Neural cell (in vitro differentiated cells): Measurements from ENCODE around the gene CPEB2. TPM values are rescaled to one million over a fixed set of nuclear protein-coding genes. Genes with fewer than 3 reads are reported as not detected.

ENCODE experiments used
- H2AFZ ChIP-seq: fragments of 200-600, 300-800 bp; sonication (generic), shearing (Covaris generic); 2 replicates; pipeline ENCODE4 v1.6.0; 2014; ENCODE audit warnings: low read depth, mild to moderate bottlenecking, antibody characterized with exemption, low read length, moderate library complexity
- H3F3A ChIP-seq: fragments of 200-600 bp; shearing (Covaris generic); 2 replicates; pipeline ENCODE4 v1.6.1; 2016; ENCODE audit warnings: mild to moderate bottlenecking, moderate library complexity, mixed read lengths, antibody characterized with exemption, low read length; ENCODE audit not compliant: insufficient read depth, poor library complexity, severe bottlenecking
- H3K27ac ChIP-seq: fragments of 200-600, 300-800 bp; sonication (generic), shearing (Covaris generic); 2 replicates; pipeline ENCODE4 v1.5.1; 2014; ENCODE audit warnings: mild to moderate bottlenecking, low read length, moderate library complexity
- H3K27me3 ChIP-seq: fragments of 300-800, 200-600 bp; sonication (generic), shearing (Covaris generic); 2 replicates; pipeline ENCODE4 v1.6.0; 2014; ENCODE audit warnings: mild to moderate bottlenecking, low read depth, low read length, moderate library complexity; ENCODE audit not compliant: insufficient read depth
- H3K36me3 ChIP-seq: fragments of 300-800, 200-600 bp; sonication (generic), shearing (Covaris generic); 2 replicates; pipeline ENCODE4 v1.5.1; 2014; ENCODE audit warnings: mild to moderate bottlenecking, antibody characterized with exemption, low read length, moderate library complexity; ENCODE audit not compliant: insufficient read depth
- H3K4me2 ChIP-seq: fragments of 300-800, 200-600 bp; sonication (generic), shearing (Covaris generic); 2 replicates; pipeline ENCODE4 v1.6.0; 2014; ENCODE audit warnings: mild to moderate bottlenecking, low read length
- H3K4me3 ChIP-seq: fragments of 300-800, 200-600 bp; sonication (generic), shearing (Covaris generic); 2 replicates; pipeline ENCODE4 v1.5.1; 2014; ENCODE audit warnings: mild to moderate bottlenecking, low read length, moderate library complexity
- H3K79me2 ChIP-seq: fragments of 200-600 bp; shearing (Covaris generic); replicated peaks from 2 replicates; pipeline ENCODE4 v1.6.0; 2014; ENCODE audit warnings: mild to moderate bottlenecking, low read length, moderate library complexity; ENCODE audit not compliant: insufficient read depth
- H3K9ac ChIP-seq: fragments of 300-800, 200-600 bp; sonication (generic), shearing (Covaris generic); 2 replicates; pipeline ENCODE4 v1.6.1; 2016; ENCODE audit warnings: mild to moderate bottlenecking, low read length, mixed read lengths
- H3K9me2 ChIP-seq: fragments of 200-600 bp; shearing (Covaris generic); 2 replicates; pipeline ENCODE4 v1.6.1; 2016; ENCODE audit warnings: mild to moderate bottlenecking, low read length, mixed read lengths; ENCODE audit not compliant: insufficient read depth
- H3K9me3 ChIP-seq: fragments of 200-600, 300-800 bp; sonication (generic), shearing (Covaris generic); 2 replicates; pipeline ENCODE4 v1.6.1; 2016; ENCODE audit warnings: mild to moderate bottlenecking, mixed run types, low read length, moderate library complexity, mixed read lengths
- H4K20me1 ChIP-seq: fragments of 200-600 bp; shearing (Covaris generic); 2 replicates; pipeline ENCODE4 v1.6.1; 2016; ENCODE audit warnings: mild to moderate bottlenecking, mixed run types; ENCODE audit not compliant: insufficient read depth
- CTCF ChIP-seq: fragments of 450-650 bp; IDR thresholded peaks from 2 replicates; pipeline ENCODE4 v1.5.1; 2014; ENCODE audit warnings: antibody characterized with exemption, mild to moderate bottlenecking, moderate library complexity; ENCODE audit not compliant: poor library complexity, severe bottlenecking
- EP300 ChIP-seq: fragments of 450-650 bp; conservative IDR thresholded peaks from 2 replicates; pipeline ENCODE4 v1.6.1; 2014; ENCODE audit warnings: antibody characterized with exemption, mild to moderate bottlenecking, moderate library complexity; ENCODE audit not compliant: poor library complexity, severe bottlenecking
- EZH2 ChIP-seq: fragments of 200-600, 300-800 bp; shearing (Covaris generic), sonication (generic); IDR thresholded peaks from 2 replicates; pipeline ENCODE4 v1.6.1; 2014; ENCODE audit warnings: antibody characterized with exemption, low read length, borderline replicate concordance, mild to moderate bottlenecking; ENCODE audit not compliant: insufficient read depth, poor library complexity, severe bottlenecking
- MXI1 ChIP-seq: fragments of 450-650 bp; conservative IDR thresholded peaks from 2 replicates; pipeline ENCODE4 v1.6.1; 2014; ENCODE audit warnings: antibody characterized with exemption, mild to moderate bottlenecking; ENCODE audit not compliant: poor library complexity, severe bottlenecking
- POLR2AphosphoS5 ChIP-seq: IDR thresholded peaks from 2 replicates; pipeline ENCODE4 v1.6.1; 2012
- RAD21 ChIP-seq: fragments of 450-650 bp; conservative IDR thresholded peaks from 2 replicates; pipeline ENCODE4 v1.6.1; 2014; ENCODE audit warnings: antibody characterized with exemption, mild to moderate bottlenecking, moderate library complexity
- REST ChIP-seq: IDR thresholded peaks from 2 replicates; pipeline ENCODE4 v1.6.1; 2012; ENCODE audit warnings: borderline replicate concordance
- SMC3 ChIP-seq: fragments of 450-650 bp; conservative IDR thresholded peaks from 2 replicates; pipeline ENCODE4 v1.6.1; 2014; ENCODE audit warnings: antibody characterized with exemption, mild to moderate bottlenecking, moderate library complexity; ENCODE audit not compliant: poor library complexity
- polyA plus RNA-seq: library from polyadenylated mRNA; depleted of rRNA; stranded (reverse); fragments of >200 nt; gene quantifications from 2 replicates; pipeline ENCODE4 v1.2.3, GENCODE V29; 2014

Gene CPEB2
- polyA plus RNA-seq, 1 donor from 2014 or later, result 12.4 TPM

DNA sequence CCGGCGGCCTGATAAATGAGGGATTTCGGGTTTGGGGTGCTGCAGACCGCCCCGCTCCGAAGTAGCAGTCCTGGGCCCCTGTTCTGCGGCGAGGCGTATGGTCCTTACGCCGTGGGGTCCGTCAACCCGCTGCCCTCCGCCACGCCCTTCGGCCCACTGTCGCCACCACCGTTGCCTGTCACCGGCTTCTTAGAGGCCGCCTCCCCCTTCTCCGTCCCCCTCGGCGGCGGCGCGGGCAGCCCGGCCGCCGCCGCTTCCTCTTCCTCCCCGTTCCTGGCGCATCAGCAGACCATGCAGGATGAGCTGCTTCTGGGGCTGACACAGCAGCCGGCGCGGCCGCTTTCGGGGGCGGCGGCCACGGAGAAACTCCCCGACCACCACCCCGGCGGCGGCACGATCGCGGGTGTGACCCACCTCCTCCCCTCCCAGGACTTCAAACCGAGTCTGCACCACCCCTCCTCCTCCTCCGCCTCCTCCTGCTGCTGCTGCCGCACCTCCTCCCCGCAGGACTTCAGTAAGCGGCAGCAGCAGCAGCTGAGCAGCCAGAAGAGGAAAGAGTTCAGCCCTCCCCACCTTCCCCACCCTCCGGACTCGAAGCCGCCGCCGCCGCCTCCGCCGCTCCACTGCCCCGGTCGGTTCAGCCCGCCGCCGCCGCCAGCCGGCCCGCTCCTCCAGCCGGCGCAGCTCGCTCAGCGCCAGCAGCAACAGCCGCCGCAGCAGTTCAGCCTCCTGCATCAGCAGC, 549 bp downstream of the CPEB2 start (continued):
- peak; percentile 34 for TF ChIP-seq SMC3

DNA sequence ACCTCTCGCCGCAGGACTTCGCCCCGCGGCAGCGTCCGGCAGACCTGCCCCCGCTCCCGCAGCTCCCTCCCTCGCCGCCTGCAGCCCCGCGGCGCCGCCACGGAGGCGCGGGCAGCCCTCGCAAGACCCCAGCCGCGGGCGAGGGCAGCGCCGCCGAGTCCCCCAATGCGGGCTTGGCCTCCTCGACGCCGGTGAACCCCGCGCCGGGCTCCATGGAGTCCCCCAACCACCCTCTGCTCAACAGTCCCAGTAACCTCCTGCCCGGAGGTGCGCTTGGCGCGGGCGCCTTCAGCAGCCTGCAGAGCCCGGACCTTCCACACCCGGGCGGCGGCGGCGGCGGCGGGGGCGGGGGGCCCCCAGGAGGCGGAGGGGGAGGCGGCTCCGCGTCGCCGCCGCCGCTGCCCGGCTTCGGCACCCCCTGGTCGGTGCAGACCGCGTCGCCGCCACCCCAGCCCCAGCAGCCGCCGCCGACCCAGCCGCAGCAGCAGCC, 1.2 kb downstream of the CPEB2 start:
- TF ChIP-seq EP300, result no peak
- peak; percentile 31 for TF ChIP-seq MXI1
- no peaks in the 10 kb centered on the region for H3K9me3 ChIP-seq
- peaks cover 36% of the 10 kb centered on the region for H3K79me2 ChIP-seq
- peak overlapping the region; percentile 96 for H3K9ac ChIP-seq
- H3K4me3 ChIP-seq, result peak overlapping the region; percentile 93
- H3K27me3 ChIP-seq, result no peaks in the 10 kb centered on the region
- H3K27ac ChIP-seq, result peak overlapping the region; percentile 96
- no peaks in the 10 kb centered on the region for H4K20me1 ChIP-seq
- H3K36me3 ChIP-seq, result no peaks in the 10 kb centered on the region
- H3F3A ChIP-seq, result no peaks in the 10 kb centered on the region
- no peak overlapping the region for H3K4me2 ChIP-seq
- H3K9me2 ChIP-seq, result no peaks in the 10 kb centered on the region
- no peak overlapping the region for H2AFZ ChIP-seq

DNA sequence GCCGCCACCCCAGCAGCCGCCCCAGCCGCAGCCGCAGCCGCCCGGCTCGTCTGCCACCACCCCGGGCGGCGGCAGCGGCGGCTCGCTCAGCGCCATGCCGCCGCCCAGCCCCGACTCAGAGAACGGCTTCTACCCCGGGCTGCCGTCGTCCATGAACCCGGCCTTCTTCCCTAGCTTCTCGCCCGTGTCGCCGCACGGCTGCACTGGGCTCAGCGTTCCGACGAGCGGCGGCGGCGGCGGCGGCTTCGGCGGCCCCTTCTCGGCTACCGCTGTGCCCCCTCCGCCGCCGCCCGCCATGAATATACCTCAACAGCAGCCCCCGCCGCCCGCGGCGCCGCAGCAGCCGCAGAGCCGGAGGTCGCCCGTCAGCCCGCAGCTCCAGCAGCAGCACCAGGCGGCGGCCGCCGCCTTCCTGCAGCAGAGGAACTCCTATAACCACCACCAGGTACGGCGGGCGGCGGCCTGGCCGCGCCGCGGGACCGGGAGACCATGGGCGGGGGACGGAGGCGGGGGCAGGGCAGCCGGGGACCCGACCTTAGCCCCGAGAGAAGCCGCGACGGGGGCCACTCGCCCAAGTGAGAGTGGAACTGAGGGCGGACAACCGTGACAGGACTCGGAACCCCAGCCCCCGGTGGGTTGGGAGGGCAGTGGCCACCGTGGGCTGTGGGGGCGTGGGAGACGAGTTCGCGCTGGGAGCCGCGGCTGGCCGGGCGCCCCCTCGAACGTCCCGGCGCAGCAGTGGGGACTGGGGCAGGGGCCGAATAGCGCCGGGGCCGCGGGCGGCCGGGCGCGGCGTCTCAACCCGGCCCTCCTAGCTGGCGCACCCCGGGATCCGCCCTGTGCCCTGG, 1.8 kb downstream of the CPEB2 start:
- TF ChIP-seq REST, result peak; percentile 48
- no peak for TF ChIP-seq EZH2
- TF ChIP-seq POLR2AphosphoS5, result peak; percentile 5
- peak; percentile 28 for TF ChIP-seq SMC3
- TF ChIP-seq CTCF, result peak; percentile 21
- TF ChIP-seq RAD21, result no peak
- H3K4me2 ChIP-seq, result no peak overlapping the region
- H3K4me3 ChIP-seq, result peak overlapping the region; percentile 93
- no peaks in the 10 kb centered on the region for H3K9me3 ChIP-seq
- H2AFZ ChIP-seq, result peak overlapping the region; percentile 25
- H3K36me3 ChIP-seq, result no peaks in the 10 kb centered on the region
- H4K20me1 ChIP-seq, result no peaks in the 10 kb centered on the region
- H3K27me3 ChIP-seq, result no peaks in the 10 kb centered on the region
- H3K79me2 ChIP-seq, result peaks cover 36% of the 10 kb centered on the region
- H3K27ac ChIP-seq, result peak overlapping the region; percentile 46
- no peaks in the 10 kb centered on the region for H3K9me2 ChIP-seq
- H3K9ac ChIP-seq, result peak overlapping the region; percentile 96
- no peaks in the 10 kb centered on the region for H3F3A ChIP-seq
